HFF-Myc (cell line): ENCODE data around the gene TAS2R10.
"Not testable (repeated sequence)": the region's sequence is repeated elsewhere in the genome, so short reads cannot be mapped to it uniquely, and the experiment has no call there.

Experiments
- DNase-seq: peaks from one replicate; pipeline ENCODE4 v3.0.0-alpha.2; 2011; ENCODE audit warnings: low read depth; ENCODE audit errors: extremely low read depth
- H3K4me3 ChIP-seq: replicated peaks from 2 replicates; pipeline ENCODE4 v1.5.1; 2011; ENCODE audit warnings: low read depth, mild to moderate bottlenecking, control low read depth, low read length
- CTCF ChIP-seq: IDR thresholded peaks from 2 replicates; pipeline ENCODE4 v1.5.1; 2012; ENCODE audit warnings: mild to moderate bottlenecking, low read depth, low read length, control low read depth; ENCODE audit errors: missing control alignments

Gene TAS2R10

GRCh38 chr12:10794222-10794621 lies 31.9 kb downstream of the TAS2R10 start:
- no peak for DNase-seq
- TF ChIP-seq CTCF: no peak
- no peak overlapping the region for H3K4me3 ChIP-seq

- DNase-seq, H3K4me3 ChIP-seq: not testable (repeated sequence)
Measured at GRCh38 chr12:10791769-10792168, 34.4 kb downstream of the TAS2R10 start.

GRCh38 chr12:10783252-10783651 lies 42.9 kb downstream of the TAS2R10 start:
- H3K4me3 ChIP-seq: no peak overlapping the region
- no peak for TF ChIP-seq CTCF

GRCh38 chr12:10779103-10779502 lies 47.1 kb downstream of the TAS2R10 start:
- TF ChIP-seq CTCF: no peak
- no peak overlapping the region for H3K4me3 ChIP-seq
- DNase-seq: no peak

More at GRCh38 chr12:10783252-10783651, 42.9 kb downstream of the TAS2R10 start:
- no peak for DNase-seq
